Measurements from ENCODE around the gene MYO1D.

The MYO1D gene

GRCh38 chr17:32917842-32918241 lies 40.9 kb upstream of the MYO1D start:
- no peak overlapping the region for H4K5ac ChIP-seq (ENCODE audit: low read length)
- WGBS (ENCODE audit: extremely low coverage, insufficient coverage, low lambda C conversion rate): no CpG with 5 or more reads among the region's 5 CpGs
- no peak overlapping the region for H4K8ac ChIP-seq (ENCODE audit: low read depth, low read length)
- H2AK5ac ChIP-seq (ENCODE audit: low read length): no peak overlapping the region
- H3K4ac ChIP-seq (ENCODE audit: low read depth, low read length): no peak overlapping the region
- H2BK15ac ChIP-seq (replicated peaks; ENCODE audit: low read depth): no peak overlapping the region
- H3K9ac ChIP-seq (ENCODE audit: low read length): no peak overlapping the region
- H3K79me2 ChIP-seq (ENCODE audit: control insufficient read depth, insufficient read depth, low read length): no peaks in the 10 kb centered on the region
- no peak overlapping the region for H3K56ac ChIP-seq (ENCODE audit: low read length)
- H3K4me1 ChIP-seq (ENCODE audit: control insufficient read depth, low read depth, low read length): no peaks in the 10 kb centered on the region
- H3K36me3 ChIP-seq (ENCODE audit: control insufficient read depth, insufficient read depth, low read length): no peaks in the 10 kb centered on the region
- H3K23ac ChIP-seq (ENCODE audit: low read length): no peak overlapping the region
- no peak overlapping the region for H3K18ac ChIP-seq (ENCODE audit: low read length)
- DNase-seq: no peak
- no peak overlapping the region for H2BK5ac ChIP-seq (ENCODE audit: low read length)
- H3K4me2 ChIP-seq (ENCODE audit: low read length): no peak overlapping the region
- H3K27ac ChIP-seq (ENCODE audit: low read depth, low read length): no peak overlapping the region
- H3K4me3 ChIP-seq (ENCODE audit: low read length): no peak overlapping the region
- H2BK120ac ChIP-seq (ENCODE audit: low read depth, low read length): no peak overlapping the region
- H3K27me3 ChIP-seq (ENCODE audit: insufficient read depth, low read length, poor library complexity): no peaks in the 10 kb centered on the region
- H3K79me1 ChIP-seq (ENCODE audit: low read length): no peaks in the 10 kb centered on the region

GRCh38 chr17:32917081-32917480 lies 40.2 kb upstream of the MYO1D start:
- no peak for DNase-seq
- H3K56ac ChIP-seq (ENCODE audit: low read length): no peak overlapping the region

GRCh38 chr17:32916134-32916533 lies 39.2 kb upstream of the MYO1D start:
- H3K36me3 ChIP-seq (ENCODE audit: control insufficient read depth, insufficient read depth, low read length): no peaks in the 10 kb centered on the region
- no peak overlapping the region for H2BK5ac ChIP-seq (ENCODE audit: low read length)
- H3K27me3 ChIP-seq (ENCODE audit: insufficient read depth, low read length, poor library complexity): no peaks in the 10 kb centered on the region
- H2BK15ac ChIP-seq (replicated peaks; ENCODE audit: low read depth): no peak overlapping the region
- no peak for DNase-seq
- no peaks in the 10 kb centered on the region for H3K79me1 ChIP-seq (ENCODE audit: low read length)
- no peak overlapping the region for H3K4me3 ChIP-seq (ENCODE audit: low read length)
- H4K5ac ChIP-seq (ENCODE audit: low read length): no peak overlapping the region
- H2AK5ac ChIP-seq (ENCODE audit: low read length): no peak overlapping the region
- H3K27ac ChIP-seq (ENCODE audit: low read depth, low read length): no peak overlapping the region
- H3K56ac ChIP-seq (ENCODE audit: low read length): no peak overlapping the region
- H3K79me2 ChIP-seq (ENCODE audit: control insufficient read depth, insufficient read depth, low read length): no peaks in the 10 kb centered on the region
- H4K8ac ChIP-seq (ENCODE audit: low read depth, low read length): no peak overlapping the region
- no CpG with 5 or more reads among the region's 3 CpGs for WGBS (ENCODE audit: extremely low coverage, insufficient coverage, low lambda C conversion rate)
- no peak overlapping the region for H3K4me2 ChIP-seq (ENCODE audit: low read length)
- H3K4me1 ChIP-seq (ENCODE audit: control insufficient read depth, low read depth, low read length): peaks cover 2% of the 10 kb centered on the region
- H3K23ac ChIP-seq (ENCODE audit: low read length): no peak overlapping the region
- no peak overlapping the region for H3K18ac ChIP-seq (ENCODE audit: low read length)
- no peak overlapping the region for H3K4ac ChIP-seq (ENCODE audit: low read depth, low read length)
- no peak overlapping the region for H2BK120ac ChIP-seq (ENCODE audit: low read depth, low read length)
- H3K9ac ChIP-seq (ENCODE audit: low read length): no peak overlapping the region

More at GRCh38 chr17:32917081-32917480, 40.2 kb upstream of the MYO1D start:
- no peak overlapping the region for H3K4me3 ChIP-seq (ENCODE audit: low read length)
- no peak overlapping the region for H4K5ac ChIP-seq (ENCODE audit: low read length)
- H3K36me3 ChIP-seq (ENCODE audit: control insufficient read depth, insufficient read depth, low read length): no peaks in the 10 kb centered on the region
- no peak overlapping the region for H3K4me2 ChIP-seq (ENCODE audit: low read length)
- no peak overlapping the region for H2BK15ac ChIP-seq (replicated peaks; ENCODE audit: low read depth)
- H3K79me1 ChIP-seq (ENCODE audit: low read length): no peaks in the 10 kb centered on the region
- H3K9ac ChIP-seq (ENCODE audit: low read length): no peak overlapping the region
- no peak overlapping the region for H2BK120ac ChIP-seq (ENCODE audit: low read depth, low read length)
- H3K23ac ChIP-seq (ENCODE audit: low read length): no peak overlapping the region
- no peak overlapping the region for H4K8ac ChIP-seq (ENCODE audit: low read depth, low read length)
- peaks cover 1% of the 10 kb centered on the region for H3K4me1 ChIP-seq (ENCODE audit: control insufficient read depth, low read depth, low read length)
- no peak overlapping the region for H2BK5ac ChIP-seq (ENCODE audit: low read length)
- H3K4ac ChIP-seq (ENCODE audit: low read depth, low read length): no peak overlapping the region
- no peak overlapping the region for H3K27ac ChIP-seq (ENCODE audit: low read depth, low read length)
- H3K79me2 ChIP-seq (ENCODE audit: control insufficient read depth, insufficient read depth, low read length): no peaks in the 10 kb centered on the region
- H2AK5ac ChIP-seq (ENCODE audit: low read length): no peak overlapping the region
- H3K18ac ChIP-seq (ENCODE audit: low read length): no peak overlapping the region
- H3K27me3 ChIP-seq (ENCODE audit: insufficient read depth, low read length, poor library complexity): no peaks in the 10 kb centered on the region

GRCh38 chr17:32915245-32915644 lies 38.3 kb upstream of the MYO1D start:
- H3K4me1 ChIP-seq (ENCODE audit: control insufficient read depth, low read depth, low read length): peaks cover 2% of the 10 kb centered on the region
- no peak overlapping the region for H3K4me2 ChIP-seq (ENCODE audit: low read length)
- no peak overlapping the region for H3K18ac ChIP-seq (ENCODE audit: low read length)
- H2AK5ac ChIP-seq (ENCODE audit: low read length): no peak overlapping the region
- no peak overlapping the region for H2BK120ac ChIP-seq (ENCODE audit: low read depth, low read length)
- no peaks in the 10 kb centered on the region for H3K27me3 ChIP-seq (ENCODE audit: insufficient read depth, low read length, poor library complexity)
- no peak overlapping the region for H4K8ac ChIP-seq (ENCODE audit: low read depth, low read length)
- H3K79me2 ChIP-seq (ENCODE audit: control insufficient read depth, insufficient read depth, low read length): no peaks in the 10 kb centered on the region
- H3K56ac ChIP-seq (ENCODE audit: low read length): no peak overlapping the region
- H3K9ac ChIP-seq (ENCODE audit: low read length): no peak overlapping the region
- no peak overlapping the region for H3K4me3 ChIP-seq (ENCODE audit: low read length)
- no peak overlapping the region for H4K5ac ChIP-seq (ENCODE audit: low read length)
- no peak overlapping the region for H3K23ac ChIP-seq (ENCODE audit: low read length)
- no peak overlapping the region for H2BK5ac ChIP-seq (ENCODE audit: low read length)
- WGBS (ENCODE audit: extremely low coverage, insufficient coverage, low lambda C conversion rate): no CpG with 5 or more reads among the region's 2 CpGs
- H3K36me3 ChIP-seq (ENCODE audit: control insufficient read depth, insufficient read depth, low read length): no peaks in the 10 kb centered on the region
- H3K79me1 ChIP-seq (ENCODE audit: low read length): no peaks in the 10 kb centered on the region
- H2BK15ac ChIP-seq (replicated peaks; ENCODE audit: low read depth): no peak overlapping the region
- H3K4ac ChIP-seq (ENCODE audit: low read depth, low read length): no peak overlapping the region
- DNase-seq: no peak
- no peak overlapping the region for H3K27ac ChIP-seq (ENCODE audit: low read depth, low read length)

- Histone ChIP-seq H3K79me2 (ENCODE audit: control insufficient read depth, insufficient read depth, low read length) (no peaks in the 10 kb centered on the region), H3K56ac (ENCODE audit: low read length) (no peak overlapping the region), H2BK120ac (ENCODE audit: low read depth, low read length) (no peak overlapping the region), H3K4me1 (ENCODE audit: control insufficient read depth, low read depth, low read length) (peaks cover 2% of the 10 kb centered on the region), H3K27ac (ENCODE audit: low read depth, low read length) (no peak overlapping the region), H3K18ac (ENCODE audit: low read length) (no peak overlapping the region), H3K36me3 (ENCODE audit: control insufficient read depth, insufficient read depth, low read length) (no peaks in the 10 kb centered on the region), H3K4ac (ENCODE audit: low read depth, low read length) (no peak overlapping the region), H3K4me3 (ENCODE audit: low read length) (no peak overlapping the region), H3K27me3 (ENCODE audit: insufficient read depth, low read length, poor library complexity) (no peaks in the 10 kb centered on the region), H4K5ac (ENCODE audit: low read length) (no peak overlapping the region), H3K79me1 (ENCODE audit: low read length) (no peaks in the 10 kb centered on the region), H3K9ac (ENCODE audit: low read length) (no peak overlapping the region), H2AK5ac (ENCODE audit: low read length) (no peak overlapping the region), H2BK5ac (ENCODE audit: low read length) (no peak overlapping the region), H3K4me2 (ENCODE audit: low read length) (no peak overlapping the region), H2BK15ac (replicated peaks; ENCODE audit: low read depth) (no peak overlapping the region), H3K23ac (ENCODE audit: low read length) (no peak overlapping the region), H4K8ac (ENCODE audit: low read depth, low read length) (no peak overlapping the region)
- WGBS (ENCODE audit: extremely low coverage, insufficient coverage, low lambda C conversion rate): no CpG with 5 or more reads among the region's 3 CpGs
- DNase-seq: no peak
These were observed 37.3 kb upstream of the MYO1D start for GRCh38 chr17:32914181-32914580.

- H4K5ac ChIP-seq (ENCODE audit: low read length): no peak overlapping the region
- H2BK15ac ChIP-seq (replicated peaks; ENCODE audit: low read depth): no peak overlapping the region
- H3K4me2 ChIP-seq (ENCODE audit: low read length): no peak overlapping the region
- H3K56ac ChIP-seq (ENCODE audit: low read length): no peak overlapping the region
- no peak overlapping the region for H3K23ac ChIP-seq (ENCODE audit: low read length)
- no peak overlapping the region for H2AK5ac ChIP-seq (ENCODE audit: low read length)
- no peak for DNase-seq
- WGBS (ENCODE audit: extremely low coverage, insufficient coverage, low lambda C conversion rate): no CpG with 5 or more reads among the region's 7 CpGs
- H4K8ac ChIP-seq (ENCODE audit: low read depth, low read length): no peak overlapping the region
- H3K9ac ChIP-seq (ENCODE audit: low read length): no peak overlapping the region
- H3K27me3 ChIP-seq (ENCODE audit: insufficient read depth, low read length, poor library complexity): no peaks in the 10 kb centered on the region
- H3K18ac ChIP-seq (ENCODE audit: low read length): no peak overlapping the region
- no peaks in the 10 kb centered on the region for H3K79me2 ChIP-seq (ENCODE audit: control insufficient read depth, insufficient read depth, low read length)
- H3K4me3 ChIP-seq (ENCODE audit: low read length): no peak overlapping the region
- no peak overlapping the region for H3K27ac ChIP-seq (ENCODE audit: low read depth, low read length)
- no peak overlapping the region for H2BK5ac ChIP-seq (ENCODE audit: low read length)
- no peak overlapping the region for H2BK120ac ChIP-seq (ENCODE audit: low read depth, low read length)
- no peaks in the 10 kb centered on the region for H3K79me1 ChIP-seq (ENCODE audit: low read length)
- no peaks in the 10 kb centered on the region for H3K36me3 ChIP-seq (ENCODE audit: control insufficient read depth, insufficient read depth, low read length)
- no peak overlapping the region for H3K4ac ChIP-seq (ENCODE audit: low read depth, low read length)
- peaks cover 2% of the 10 kb centered on the region for H3K4me1 ChIP-seq (ENCODE audit: control insufficient read depth, low read depth, low read length)
These were observed 36.7 kb upstream of the MYO1D start for GRCh38 chr17:32913593-32913992.
